ENCODE results near the gene ETFA. TPM values are rescaled to one million over a fixed set of nuclear protein-coding genes. Genes with fewer than 3 reads are reported as not detected.

Gene ETFA
- total RNA-seq, 1 experiment from 2014 or later = 104 TPM

DNA sequence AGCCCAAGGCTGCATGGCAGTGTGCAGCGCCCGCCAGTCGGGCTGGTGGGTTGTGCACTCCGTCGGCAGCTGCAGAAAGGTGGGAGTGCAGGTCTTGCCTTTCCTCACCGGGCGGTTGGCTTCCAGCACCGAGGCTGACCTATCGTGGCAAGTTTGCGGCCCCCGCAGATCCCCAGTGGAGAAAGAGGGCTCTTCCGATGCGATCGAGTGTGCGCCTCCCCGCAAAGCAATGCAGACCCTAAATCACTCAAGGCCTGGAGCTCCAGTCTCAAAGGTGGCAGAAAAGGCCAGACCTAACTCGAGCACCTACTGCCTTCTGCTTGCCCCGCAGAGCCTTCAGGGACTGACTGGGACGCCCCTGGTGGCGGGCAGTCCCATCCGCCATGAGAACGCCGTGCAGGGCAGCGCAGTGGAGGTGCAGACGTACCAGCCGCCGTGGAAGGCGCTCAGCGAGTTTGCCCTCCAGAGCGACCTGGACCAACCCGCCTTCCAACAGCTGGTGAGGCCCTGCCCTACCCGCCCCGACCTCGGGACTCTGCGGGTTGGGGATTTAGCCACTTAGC lies 29.6 kb upstream of the ETFA start:
- no peak for DNase-seq (ENCODE audit: low read depth)

DNA sequence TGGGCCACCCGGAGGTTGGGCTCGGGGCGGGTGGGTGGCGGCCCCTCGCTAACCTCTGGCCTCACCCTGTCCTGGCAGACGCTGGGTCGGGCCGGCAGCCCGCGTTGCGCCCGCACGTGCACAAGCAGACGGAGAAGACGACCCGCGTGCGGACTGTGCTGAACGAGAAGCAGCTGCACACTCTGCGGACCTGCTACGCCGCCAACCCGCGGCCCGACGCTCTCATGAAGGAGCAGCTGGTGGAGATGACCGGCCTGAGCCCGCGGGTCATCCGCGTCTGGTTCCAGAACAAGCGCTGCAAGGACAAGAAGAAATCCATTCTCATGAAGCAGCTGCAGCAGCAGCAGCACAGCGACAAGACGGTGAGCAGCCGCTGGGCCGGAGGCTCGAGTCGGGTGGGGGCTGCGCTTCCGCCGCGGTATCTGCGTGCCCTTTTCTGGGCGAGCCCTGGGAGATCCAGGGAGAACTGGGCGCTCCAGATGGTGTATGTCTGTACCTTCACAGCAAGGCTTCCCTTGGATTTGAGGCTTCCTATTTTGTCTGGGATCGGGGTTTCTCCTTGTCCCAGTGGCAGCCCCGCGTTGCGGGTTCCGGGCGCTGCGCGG lies 29.0 kb upstream of the ETFA start:
- DNase-seq (ENCODE audit: low read depth) = no peak

DNA sequence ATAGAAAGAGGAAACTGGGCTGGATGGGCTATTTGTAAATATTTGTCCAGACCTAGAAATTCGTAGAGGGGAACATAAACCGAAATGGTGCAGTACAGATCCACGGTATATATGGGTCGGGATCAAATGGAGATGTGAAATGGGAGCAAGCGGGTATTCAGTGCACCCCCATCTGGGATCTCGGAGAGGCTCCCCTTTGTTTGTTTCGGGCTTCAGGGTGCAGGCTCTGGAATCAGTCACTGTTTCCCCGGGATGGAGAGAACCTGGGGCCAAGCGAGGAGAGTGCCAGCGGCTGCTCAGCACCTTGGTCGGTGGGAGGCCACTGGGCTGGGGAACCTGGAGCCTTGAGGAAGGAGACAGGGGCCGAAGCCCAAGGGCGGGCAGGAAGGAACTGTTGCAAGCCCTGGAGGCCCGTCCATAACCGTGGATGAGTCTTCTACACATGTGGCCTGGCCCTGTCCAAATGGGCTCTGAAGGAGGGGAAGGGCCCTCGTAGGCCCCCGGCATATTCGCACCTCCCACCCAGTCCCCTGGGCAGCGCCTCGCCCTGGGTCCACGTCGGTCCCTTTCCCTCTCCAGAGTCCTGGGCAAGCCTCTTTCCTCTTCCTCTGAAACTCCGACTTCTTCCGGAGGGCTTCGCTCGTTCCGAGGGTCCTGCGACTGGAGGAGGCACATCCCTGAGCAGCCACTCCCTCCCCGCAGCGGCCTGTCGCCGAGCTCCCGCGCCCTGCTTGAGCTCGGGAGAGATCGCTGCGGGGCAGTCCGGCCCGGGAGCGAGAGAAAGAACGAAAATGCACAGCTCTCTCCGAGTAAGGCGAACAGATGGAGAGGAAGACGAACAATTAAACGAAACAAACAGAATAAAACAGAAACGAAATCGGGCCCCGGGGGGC lies 28.3 kb upstream of the ETFA start:
- no peak for DNase-seq (ENCODE audit: low read depth)

DNA sequence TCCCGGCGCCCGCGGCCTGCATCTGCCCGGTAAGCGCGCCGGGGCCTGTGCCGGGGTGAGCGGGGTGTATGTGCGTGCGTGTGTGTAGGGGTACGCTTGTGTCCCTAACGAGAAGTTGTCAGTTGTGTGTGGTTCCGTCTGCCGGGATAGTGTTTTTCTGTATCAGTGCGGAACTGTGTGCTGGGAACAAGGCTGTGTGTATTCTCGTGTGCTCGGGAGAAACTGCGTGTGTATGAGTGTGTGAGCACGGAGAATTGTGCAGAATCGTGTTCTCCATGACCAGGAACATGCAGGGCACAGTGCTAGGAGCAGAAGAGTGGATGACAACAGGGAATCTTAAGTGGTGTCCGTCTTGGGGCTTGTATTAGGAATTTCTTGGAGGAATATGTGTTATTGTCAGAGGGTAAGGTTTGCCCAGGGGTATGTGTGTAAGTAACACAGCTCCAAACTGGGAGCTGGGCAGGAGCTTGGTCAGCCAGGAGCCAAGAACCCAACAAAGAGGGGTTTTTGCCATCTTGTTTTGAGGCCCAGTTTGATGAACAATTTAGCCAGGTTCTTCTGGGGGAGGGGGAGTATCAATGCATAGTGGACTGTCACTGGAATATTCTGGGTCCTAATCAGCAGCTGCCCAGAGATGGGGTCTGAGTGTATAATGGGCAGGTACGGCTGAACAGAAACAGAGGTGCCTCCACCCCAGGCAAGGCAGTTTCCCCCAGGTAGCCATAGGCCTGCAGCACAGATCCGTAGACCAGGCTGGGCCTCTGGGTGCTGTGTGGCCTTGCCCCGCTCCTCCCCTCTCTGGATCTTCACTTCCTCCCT lies 27.4 kb upstream of the ETFA start:
- DNase-seq (ENCODE audit: low read depth) = no peak

DNA sequence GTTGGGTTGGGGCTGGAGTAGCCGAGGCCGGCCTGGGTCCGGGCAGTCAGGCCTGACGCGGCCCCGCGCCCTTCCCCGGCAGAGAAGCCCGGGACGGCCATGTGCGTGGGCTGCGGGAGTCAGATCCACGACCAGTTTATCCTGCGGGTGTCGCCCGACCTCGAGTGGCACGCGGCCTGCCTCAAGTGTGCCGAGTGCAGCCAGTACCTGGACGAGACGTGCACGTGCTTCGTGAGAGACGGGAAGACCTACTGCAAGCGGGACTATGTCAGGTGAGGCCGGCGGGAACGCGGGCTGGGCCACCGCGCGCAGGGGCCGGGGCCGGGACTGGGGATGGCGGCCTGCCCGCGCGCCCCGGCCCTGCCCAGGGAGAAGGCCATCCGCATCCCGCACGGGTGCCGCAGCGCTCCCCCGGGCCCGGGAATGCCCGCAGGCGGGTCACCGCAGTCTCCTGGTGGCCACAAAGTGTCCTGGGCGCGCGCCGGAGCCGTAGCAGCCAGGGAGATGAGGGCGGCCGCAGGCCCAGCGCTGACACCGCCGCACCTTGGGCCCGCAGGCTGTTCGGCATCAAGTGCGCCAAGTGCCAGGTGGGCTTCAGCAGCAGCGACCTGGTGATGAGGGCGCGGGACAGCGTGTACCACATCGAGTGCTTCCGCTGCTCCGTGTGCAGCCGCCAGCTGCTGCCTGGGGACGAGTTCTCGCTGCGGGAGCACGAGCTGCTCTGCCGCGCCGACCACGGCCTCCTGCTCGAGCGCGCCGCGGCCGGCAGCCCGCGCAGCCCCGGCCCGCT lies 26.6 kb upstream of the ETFA start:
- DNase-seq (ENCODE audit: low read depth) = peak; percentile 13

DNA sequence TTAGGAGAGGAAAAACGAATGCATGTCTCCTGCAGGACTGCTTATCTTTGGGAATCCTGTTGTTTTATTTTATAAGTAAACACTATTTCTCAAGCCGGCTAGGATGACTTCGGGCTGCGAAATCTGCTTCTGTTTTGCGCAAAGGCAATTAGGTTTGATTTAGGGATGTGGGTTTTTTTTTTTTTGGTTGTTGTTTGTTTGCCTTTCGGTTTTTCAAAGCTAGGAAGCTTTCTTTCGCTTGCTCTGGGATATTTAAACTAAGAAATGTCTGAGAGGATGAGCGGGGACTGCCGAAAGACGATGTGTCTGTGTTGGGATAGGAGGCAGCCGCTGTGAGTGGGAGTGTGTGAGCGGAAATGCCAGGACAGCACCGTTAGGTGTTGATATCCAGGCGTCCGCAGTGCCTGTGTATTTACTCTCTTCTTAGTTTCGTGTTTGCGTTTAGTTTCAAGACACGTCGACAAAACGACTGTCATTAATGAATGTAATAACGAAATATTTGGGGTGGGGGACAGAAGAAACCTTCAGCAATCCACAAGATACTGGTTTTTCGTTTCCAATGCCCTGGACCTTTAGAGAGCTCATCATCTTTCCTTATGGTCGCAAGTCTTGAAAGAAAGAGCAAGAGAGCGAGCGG lies 25.9 kb upstream of the ETFA start:
- peak; percentile 63 for DNase-seq (ENCODE audit: low read depth)

DNA sequence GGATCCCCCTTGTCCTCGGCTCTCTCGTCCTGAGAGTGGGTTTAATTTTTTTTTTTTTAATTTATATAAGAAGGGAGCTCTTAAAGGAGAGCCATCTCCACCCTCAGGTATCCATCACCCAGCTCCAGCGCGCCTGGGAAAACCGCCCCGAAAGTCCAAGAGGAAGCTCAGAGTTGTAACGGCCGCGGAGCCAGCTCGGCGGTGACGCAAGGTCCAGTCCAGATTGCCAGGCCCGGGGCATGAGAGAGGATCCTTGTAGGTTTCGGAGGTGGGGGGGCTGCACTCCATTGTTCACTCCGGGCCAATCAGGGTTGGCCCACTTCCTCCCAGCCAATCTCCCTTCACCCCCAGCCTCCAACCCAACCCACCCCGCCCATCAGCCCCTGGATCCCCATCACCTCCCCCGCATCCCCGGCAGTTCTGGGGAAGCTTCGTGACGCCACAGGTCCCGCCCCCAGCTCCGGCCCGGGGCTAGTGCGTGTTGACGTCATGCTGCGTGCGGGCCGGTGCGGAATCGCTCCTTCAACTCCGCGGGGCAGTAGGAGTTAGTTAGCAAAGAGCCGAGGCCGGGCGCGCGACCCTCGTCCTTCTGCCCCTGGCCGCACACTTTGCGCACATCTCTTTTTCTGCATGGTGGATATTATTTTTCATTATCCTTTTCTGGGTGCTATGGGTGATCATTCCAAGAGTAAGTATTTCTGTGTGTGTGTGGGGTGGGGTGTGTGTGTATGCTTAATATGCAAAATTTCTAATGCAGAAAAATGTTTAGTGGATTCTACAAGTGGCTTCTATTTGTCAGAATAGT lies 25.2 kb upstream of the ETFA start, which contains the start of gene ISL2:
Gene ISL2 (plus strand): TSS at position 520 of the 805 bp plus-strand sequence. CDS start 111 bp downstream, at position 631.
- peak; percentile 98 for DNase-seq (ENCODE audit: low read depth)

DNA sequence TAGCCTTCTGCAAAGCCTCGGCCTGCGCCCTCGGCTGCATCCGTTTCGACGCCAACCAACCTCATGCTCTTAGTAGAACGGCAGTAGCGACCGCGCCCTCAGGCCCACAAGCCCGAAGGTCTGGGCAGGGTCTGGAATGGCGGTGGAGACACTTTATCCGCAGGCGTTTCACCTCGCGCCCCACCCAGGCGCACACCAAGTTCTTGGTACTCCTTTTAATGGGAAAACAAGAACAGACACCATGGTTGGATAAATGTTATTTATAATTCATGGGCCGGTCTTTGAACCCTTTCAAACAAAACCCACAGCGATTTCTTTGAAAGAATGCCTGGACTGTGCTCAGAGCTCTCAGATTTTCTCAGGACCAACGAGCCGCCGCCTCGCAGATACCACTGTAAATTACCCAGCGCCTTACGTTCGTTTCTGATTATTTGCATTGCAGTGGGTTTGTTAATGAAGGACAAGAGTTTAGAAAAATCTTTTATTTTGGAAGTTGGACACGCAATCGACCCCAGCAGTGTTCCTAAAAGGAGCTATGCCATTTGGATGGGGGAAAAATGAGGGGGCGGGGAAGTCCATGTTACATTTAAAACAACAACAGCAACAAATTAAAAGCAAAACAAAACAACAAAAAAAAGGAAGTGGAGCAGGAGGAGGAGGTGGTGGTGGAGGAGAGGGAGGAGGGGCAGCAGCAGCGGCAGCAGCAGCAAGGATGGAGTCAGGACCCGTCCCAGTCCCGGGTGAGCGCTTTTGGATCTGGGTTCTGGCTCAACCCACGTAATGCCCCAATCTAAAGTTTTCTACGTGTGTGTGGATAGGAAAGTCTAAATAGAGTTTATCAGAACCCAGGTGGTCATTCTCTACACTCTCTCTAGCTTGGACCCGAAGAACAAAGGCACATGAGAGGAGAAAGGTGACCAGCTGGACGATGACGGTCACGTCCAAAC lies 24.3 kb upstream of the ETFA start:
- DNase-seq (ENCODE audit: low read depth) = peak; percentile 39

DNA sequence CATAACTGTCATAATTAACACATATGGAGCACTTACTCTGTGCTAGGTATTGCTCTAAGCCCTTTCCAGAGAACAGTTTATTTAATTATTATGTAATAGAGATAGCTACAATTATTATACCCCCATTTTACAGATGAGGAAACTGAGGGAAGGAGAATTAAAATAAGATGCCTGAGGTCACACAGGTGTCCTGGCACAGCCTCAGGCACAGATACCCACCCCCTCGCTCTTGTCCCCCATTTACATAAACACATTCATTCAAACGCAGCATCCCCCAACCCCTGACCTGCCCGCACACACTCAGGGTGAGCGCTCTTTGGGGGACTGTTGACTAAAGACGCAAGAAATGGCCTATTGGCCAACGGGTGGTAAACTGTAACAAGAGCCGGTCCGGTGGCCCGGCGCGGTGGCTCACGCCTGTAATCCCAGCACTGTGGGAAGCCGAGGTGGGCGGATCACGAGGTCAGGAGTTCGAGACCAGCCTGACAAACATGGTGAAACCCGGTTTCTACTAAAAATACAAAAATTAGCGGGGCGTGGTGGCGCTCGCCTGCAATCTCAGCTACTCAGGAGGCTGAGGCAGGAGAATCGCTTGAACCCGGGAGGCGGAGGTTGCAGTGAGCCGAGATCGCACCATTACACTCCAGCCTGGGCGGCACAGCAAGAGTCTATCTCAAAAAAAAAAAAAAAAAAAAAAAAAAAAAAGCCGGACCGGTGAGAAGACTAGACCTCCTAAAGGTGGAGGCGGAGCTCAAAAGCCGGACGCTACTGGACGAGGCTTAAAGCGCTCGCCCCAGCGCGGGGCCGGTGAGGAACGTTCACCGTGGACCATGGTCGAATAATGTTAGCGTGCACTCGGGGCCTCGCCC lies 23.4 kb upstream of the ETFA start:
- DNase-seq (ENCODE audit: low read depth) = no peak

DNA sequence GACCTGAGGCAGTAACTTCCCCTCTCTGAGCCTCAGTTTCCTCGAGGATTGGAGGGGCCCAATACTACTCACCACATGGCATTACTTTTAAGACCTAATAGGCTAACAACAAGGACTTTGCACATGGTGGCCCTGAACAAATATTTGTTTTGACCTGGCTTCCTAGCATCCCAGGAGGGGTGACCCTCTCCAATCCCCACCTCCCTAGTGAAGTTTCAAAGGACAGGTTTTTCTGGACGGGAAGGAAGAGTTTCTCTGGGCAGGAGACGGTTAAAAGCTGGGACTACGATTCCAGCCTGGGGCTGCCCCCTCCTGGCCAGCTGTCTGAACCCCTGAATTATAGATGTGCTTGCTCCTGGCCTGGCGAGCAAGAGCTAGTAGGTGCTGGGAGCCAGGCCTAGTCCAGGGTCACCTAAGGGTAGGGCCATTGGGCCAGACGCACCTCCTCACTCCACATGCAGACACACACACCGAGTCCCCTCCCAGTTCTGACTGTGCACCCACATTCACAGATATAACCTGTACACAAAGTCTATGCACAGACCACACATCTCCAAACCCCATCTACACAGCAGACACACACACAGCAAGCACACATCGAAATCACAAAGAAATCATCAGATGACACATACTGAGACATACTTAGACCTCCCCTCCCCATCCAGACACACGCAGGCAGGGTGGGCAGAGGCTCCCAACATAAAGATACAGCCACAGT lies 22.6 kb upstream of the ETFA start:
- DNase-seq (ENCODE audit: low read depth) = no peak

DNA sequence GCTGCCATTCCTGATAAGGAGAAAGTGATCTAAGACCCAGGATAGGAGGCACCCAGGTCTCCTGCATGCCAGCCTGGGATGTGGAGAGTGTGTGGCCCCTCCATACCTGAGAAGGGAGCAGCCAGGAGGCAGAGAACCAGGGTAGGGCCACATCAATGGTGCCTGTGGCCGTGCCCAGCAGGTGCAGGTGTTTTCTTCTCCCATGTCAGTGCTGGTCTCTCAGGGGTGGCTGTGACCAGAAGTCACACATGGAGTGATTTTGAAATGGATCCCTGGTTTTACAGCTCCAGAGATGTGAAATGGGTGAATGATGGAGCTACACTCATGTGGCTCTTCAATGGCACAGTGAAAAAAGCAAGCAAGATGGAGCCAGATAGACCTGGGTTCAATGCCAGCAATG lies 22.0 kb upstream of the ETFA start:
- no peak for DNase-seq (ENCODE audit: low read depth)

DNA sequence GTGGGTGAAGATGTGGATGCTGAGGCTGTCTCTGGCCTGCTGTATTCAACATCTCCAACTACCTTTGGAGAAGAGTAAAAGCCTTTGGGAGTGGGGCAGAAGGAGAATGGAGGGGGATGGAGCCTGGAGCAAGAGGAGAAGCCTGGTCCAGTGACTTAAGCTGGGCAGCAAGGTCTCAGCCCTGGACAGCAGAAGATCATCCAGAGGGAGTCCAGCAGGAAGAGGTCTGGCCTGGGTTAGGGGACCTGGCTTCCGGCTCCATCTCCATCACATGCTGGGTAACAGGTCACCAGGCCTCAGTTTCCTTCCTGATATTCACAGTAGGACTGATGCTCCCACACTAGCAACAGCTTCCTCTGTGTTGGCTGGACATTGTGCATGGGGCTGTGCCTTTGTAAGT lies 21.5 kb upstream of the ETFA start:
- DNase-seq (ENCODE audit: low read depth) = no peak

DNA sequence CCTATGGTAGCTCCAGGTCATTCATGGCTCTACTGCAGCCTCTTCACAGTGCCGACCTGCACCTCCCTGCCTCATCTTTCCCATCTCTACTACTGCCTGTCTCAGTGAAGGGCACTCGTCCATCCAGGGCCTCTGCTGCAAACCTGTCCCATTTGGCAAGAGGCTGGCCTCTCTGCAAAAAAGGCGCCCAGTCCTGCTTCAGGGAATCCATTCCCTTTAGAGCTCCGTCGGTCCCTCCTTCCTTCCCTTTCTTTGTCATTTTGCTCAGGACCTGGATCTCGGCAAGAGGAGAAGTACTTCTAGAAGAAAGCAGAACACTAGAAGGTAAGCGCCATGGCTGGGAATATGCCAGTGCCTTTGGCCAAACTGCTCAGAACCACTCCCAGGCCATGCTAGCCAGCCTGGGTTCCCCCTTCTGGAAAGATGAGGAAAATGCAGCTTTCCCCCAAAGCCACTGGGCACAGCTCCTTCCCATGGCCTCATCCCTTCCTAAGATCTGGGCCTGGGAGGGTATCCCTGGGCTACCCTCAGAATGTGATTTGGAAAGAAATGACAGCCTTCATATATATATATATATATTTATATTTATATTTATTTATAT lies 18.9 kb upstream of the ETFA start:
- DNase-seq (ENCODE audit: low read depth) = peak; percentile 63

DNA sequence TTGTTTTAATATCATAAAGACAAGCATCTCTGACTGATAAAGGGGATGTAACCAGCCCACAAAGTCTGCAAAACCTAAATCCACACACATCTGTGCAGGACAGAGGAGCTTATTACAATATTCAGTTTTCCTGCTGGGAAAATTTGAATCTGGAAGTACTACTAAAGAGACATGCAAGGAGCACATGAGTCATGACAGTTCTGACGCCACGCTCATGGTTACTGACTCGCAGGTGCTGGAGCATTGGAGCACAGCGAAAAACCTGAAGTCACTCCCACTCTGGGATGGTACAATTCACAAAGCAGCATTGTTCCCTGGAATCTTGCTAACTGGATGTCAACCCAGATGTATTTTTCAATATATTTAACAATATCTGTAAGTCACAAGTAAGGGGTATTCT lies 17.7 kb upstream of the ETFA start:
- peak; percentile 33 for DNase-seq (ENCODE audit: low read depth)

DNA sequence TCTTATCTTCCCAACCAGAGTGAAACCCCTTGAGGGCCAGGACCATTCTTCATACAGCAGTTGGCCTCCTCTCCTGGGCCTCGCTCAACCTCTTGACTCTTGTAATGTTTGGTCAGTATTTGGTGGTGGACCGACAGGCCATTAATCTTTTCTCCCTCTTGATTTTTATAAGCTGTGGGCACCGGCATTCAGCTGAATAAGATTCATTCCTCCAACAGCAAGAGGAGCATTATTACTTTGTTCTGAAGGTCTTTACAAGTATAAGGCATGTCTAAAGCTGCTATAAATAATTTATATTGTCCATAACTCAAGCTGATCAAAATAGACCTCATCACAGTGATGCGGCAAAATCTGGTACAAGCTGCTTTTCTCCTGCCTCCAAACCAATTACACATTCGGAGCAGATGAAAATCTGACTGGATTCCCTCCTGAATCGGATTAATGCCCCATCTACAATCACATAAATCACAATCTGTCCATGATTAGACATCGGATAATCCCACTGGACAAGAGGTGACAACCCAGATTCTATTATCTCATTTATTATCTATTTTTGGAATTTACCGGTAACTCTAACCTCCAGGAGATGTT lies 16.9 kb upstream of the ETFA start:
- no peak for DNase-seq (ENCODE audit: low read depth)

All from Daoy (cell line).